Stimulated activated CD4-positive, alpha-beta T cell treated with anti-CD3 and anti-CD28 coated beads, Interleukin-2, amount 100 ng/mL, for 4 hours (primary cell): Measurements from ENCODE around the gene NOS1AP.

Experiments
- DNase-seq: peaks from one replicate; pipeline ENCODE4 v3.0.0-alpha.2; 2020; ENCODE audit warnings: low read depth

The NOS1AP gene

DNA sequence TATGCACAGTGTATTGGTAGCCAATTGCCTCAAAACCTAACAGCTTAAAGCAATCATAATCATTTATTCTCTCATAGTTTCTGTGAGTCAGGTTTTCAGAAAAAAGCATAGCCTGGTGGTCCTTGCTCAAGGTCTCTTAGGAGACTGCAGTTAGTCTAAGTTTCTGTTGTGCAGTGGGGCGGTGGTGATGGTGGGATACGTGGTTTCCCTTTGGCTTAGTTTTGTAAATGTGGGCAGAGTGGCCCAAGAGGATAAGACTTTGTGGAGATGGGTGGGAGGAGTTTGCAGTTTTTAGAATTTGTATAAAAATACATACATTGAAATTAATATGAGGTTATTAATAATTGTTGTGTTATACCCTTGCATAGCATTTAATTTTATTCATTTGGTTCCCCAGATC is 68.6 kb downstream of the NOS1AP start:
- no peak for DNase-seq

- no peak for DNase-seq
These were observed 69.2 kb downstream of the NOS1AP start for GRCh38 chr1:162138599-162139181.

- no peak for DNase-seq
These were observed 69.7 kb downstream of the NOS1AP start for GRCh38 chr1:162139211-162139610.

GRCh38 chr1:162141281-162142054 is 72.0 kb downstream of the NOS1AP start:
- DNase-seq = no peak

- DNase-seq = no peak
These were observed 73.5 kb downstream of the NOS1AP start for GRCh38 chr1:162142968-162143367.

- no peak for DNase-seq
These were observed 74.8 kb downstream of the NOS1AP start for GRCh38 chr1:162144268-162144667.

GRCh38 chr1:162144853-162145252 is 75.4 kb downstream of the NOS1AP start:
- no peak for DNase-seq

GRCh38 chr1:162145280-162145965 is 75.9 kb downstream of the NOS1AP start:
- DNase-seq = no peak

DNA sequence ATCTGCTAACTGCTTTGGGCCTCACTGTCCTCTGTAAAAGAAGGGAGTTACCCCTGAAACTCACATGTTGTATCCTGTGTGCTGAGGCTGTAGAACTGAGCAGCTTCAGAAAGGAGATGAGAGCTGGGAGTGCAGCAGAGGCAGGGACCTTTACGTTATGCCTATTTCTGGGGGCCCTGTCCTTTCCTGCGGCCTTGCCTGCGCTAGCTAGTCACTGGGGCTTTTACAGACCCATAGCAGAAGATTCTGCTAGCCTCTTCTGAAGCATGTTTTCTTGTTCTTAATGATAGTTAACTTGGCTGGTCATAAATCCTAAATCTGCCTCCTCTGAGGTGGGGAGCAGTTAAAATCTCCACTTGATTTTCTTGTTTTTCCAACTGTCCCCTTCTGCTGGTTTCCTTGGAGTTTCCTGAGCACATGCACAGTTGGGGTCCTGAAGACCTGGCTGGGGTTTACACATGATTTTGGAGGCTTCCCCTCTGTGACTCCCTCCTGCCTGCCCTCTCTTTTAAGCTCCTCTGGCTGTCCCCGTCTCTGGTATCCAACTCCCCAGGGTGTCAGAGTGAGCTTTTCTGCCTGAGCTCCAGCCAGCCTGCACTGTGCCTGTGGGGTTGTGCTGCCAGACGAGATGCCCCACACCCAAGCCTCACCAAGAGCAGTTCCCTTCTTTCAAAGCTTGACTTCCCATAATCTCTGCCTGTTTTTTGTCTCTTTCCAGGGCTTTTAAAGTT is 76.6 kb downstream of the NOS1AP start:
- no peak for DNase-seq

DNA sequence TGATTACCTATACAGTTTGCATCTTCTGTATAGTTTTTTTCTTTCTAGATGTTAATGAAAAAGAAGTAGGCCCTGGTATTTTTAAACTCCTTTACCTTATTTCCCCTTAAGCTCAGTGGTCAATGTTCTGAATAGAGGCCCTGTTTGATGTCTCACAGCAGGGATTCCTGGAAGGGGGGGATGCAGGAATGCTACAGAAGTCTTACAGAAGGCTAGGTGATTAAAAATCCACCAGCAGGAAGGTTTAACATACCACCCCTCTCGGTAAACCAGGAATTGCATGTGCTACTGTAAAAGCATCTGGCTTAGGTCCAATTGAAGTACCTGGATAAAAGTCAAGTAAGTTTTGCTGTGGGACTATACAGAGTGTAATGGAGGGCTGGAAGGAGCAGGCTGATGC is 78.3 kb downstream of the NOS1AP start:
- DNase-seq = no peak

GRCh38 chr1:162150112-162150511 is 80.6 kb downstream of the NOS1AP start:
- DNase-seq = no peak

GRCh38 chr1:162151900-162152829 is 82.7 kb downstream of the NOS1AP start:
- DNase-seq = no peak

GRCh38 chr1:162153374-162153773 is 83.9 kb downstream of the NOS1AP start:
- DNase-seq = no peak

GRCh38 chr1:162157469-162157868 is 88.0 kb downstream of the NOS1AP start:
- no peak for DNase-seq

GRCh38 chr1:162158624-162159271 is 89.3 kb downstream of the NOS1AP start:
- no peak for DNase-seq

DNA sequence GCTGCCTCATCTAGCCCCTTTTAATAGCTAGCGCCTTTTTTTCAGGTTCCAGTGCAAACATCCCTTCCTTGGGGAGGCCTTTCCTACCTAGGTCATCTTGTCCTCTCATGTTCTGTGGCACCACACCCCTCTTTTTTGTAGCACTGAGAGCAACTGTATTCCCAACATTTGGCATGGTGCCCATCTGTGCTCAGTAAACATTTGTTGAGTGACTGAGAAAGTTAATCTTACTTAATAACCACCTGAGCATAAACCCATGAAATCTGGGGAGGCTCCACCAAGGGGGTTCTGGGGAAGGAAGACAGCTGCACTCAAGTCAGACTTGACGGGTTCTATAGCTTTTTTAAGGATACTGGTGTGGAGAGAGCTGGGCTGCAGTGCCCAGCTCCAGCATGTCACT is 90.0 kb downstream of the NOS1AP start:
- DNase-seq = no peak

DNA sequence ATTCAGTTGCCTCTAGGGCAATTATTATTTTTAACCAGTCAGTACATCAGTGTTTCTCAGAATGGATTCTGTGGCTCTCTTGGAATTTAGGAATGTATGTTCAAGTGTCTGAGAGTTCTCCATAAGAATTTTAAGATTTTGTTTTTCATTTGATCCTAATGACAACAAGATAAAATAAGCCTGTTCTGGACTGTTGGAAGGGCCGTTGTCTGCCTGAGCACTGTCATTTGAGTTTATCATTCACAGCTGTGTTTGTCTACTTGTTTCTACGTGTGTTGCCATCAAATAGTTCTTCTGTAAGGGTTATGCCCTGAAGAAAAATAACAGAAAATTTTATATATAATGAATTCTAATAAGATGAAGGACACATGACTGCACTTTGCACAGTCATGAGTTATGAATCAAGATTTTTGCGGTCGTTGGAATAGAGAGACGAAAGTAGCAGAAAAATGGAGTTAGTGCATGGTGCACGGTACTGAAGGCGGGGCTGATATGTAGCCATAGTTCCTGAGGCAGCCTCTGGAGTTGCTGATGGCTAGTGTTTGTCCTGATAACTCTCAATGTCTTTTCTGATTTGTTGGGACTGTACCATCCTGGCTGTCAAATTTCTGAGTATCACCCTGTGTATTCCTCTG is 92.5 kb downstream of the NOS1AP start:
- no peak for DNase-seq

DNA sequence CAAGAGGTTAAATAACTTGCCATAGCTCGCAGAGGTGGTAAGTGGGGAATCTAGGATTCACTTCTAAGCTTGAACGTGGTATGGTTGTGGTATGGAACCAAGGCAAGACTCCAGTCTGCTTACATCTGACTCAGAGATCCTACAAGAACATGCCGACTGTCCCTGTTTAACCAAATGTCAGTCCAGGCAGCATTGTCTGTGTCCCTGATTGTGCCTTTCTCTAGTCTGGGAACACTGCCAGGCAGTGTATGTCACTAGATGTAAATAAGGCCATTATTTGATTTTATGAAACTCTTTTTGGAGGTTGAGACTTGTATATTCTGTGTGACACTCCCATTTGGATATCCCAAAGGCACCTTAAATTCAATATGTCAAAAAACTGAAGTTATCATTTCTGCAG is 96.0 kb downstream of the NOS1AP start:
- no peak for DNase-seq

GRCh38 chr1:162166917-162167615 is 97.6 kb downstream of the NOS1AP start:
- no peak for DNase-seq

DNA sequence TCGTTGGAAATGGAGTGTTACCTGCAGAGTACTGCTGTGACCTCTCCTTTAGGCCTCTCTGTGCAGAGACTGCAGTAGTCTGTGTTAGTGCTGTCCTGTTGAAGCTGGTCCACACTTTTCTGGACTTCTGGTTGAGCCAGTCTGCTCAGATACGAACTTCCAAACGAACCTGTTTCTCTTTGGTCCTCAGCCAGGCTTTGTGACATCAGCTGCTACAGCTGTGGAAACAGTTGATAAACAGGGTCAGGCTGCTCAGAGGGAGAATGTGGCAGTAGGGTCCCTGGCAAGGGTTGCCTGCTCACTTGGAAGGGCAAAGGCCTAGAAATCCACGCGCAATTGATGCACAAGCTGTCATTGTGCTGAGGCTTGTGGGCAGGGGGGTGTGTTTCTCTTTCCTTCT is 98.8 kb downstream of the NOS1AP start:
- DNase-seq = no peak
